Endothelial cell of umbilical vein (primary cell): Measurements from ENCODE around the gene UBXN11. TPM values are rescaled to one million over a fixed set of nuclear protein-coding genes. Genes with fewer than 3 reads are reported as not detected.
A peak's percentile ranks its signal among the peaks of the same experiment; 100 is the strongest.

Source experiments
- BruUV-seq: library from RNA; stranded (reverse); fragments of 400-500 nt; replicated peaks from 2 replicates; lab custom pipeline; 2021; lab: Mats Ljungman, UMichigan
- CTCF ChIA-PET: fragments of 300-600, 350-600 bp; sonication (Branson Sonifier 250); formaldehyde crosslinking; loops from one replicate; lab custom pipeline; 2021; ENCODE audit warnings: antibody characterized with exemption, inconsistent platforms; lab: Charles Lee
- POLR2A ChIA-PET: fragments of 300-600, 350-600 bp; sonication (Branson Sonifier 250); formaldehyde crosslinking; loops from one replicate; lab custom pipeline; 2021; ENCODE audit warnings: antibody characterized with exemption, inconsistent platforms; lab: Charles Lee
- DNase-seq: peaks from one replicate; pipeline ENCODE4 v3.0.0-alpha.2; 2011; ENCODE audit warnings: low read depth, low spot score
- FAIRE-seq: peaks from 2 replicates; lab custom pipeline; 2011; peaks lifted over from hg19 to GRCh38; lab: Jason Lieb, UNC
- H2AFZ ChIP-seq: 2 replicates; pipeline ENCODE4 v1.6.0; 2012; ENCODE audit warnings: low read depth, low read length, control low read depth, inconsistent platforms
- H3K27ac ChIP-seq: 2 replicates; pipeline ENCODE4 v1.5.1; 2011; ENCODE audit warnings: low read depth, mild to moderate bottlenecking, control low read depth, low read length, moderate library complexity; ENCODE audit not compliant: insufficient read depth
- H3K27me3 ChIP-seq, 2 experiments: 2 replicates each; pipeline versions ENCODE4 v1.6.0 to v1.6.1; 2011; ENCODE audit warnings: low read length in 2 of 2, mixed read lengths in 1 of 2; ENCODE audit not compliant: control insufficient read depth in 2 of 2, insufficient read depth in 2 of 2
- H3K36me3 ChIP-seq, 2 experiments: 2 replicates in 1 of 2; 3 replicates in 1 of 2; pipeline ENCODE4 v1.5.1; 2011; ENCODE audit warnings: low read length in 2 of 2, mild to moderate bottlenecking in 1 of 2, moderate library complexity in 1 of 2; ENCODE audit not compliant: control insufficient read depth in 2 of 2, insufficient read depth in 2 of 2; ENCODE audit errors: extremely low read depth in 1 of 2
- H3K4me1 ChIP-seq: 3 replicates; pipeline ENCODE4 v1.5.1; 2011; ENCODE audit warnings: mild to moderate bottlenecking, low read length; ENCODE audit not compliant: control insufficient read depth, insufficient read depth; ENCODE audit errors: extremely low read depth
- H3K4me2 ChIP-seq: 2 replicates; pipeline ENCODE4 v1.6.1; 2011; ENCODE audit warnings: low read length, control low read depth, mixed read lengths; ENCODE audit not compliant: insufficient read depth
- H3K4me3 ChIP-seq, 3 experiments: fragments of 200-600 bp in 1 of 3; sonication (generic), shearing (Covaris generic) in 1 of 3; replicated peaks in 1 of 3; 2 replicates each; pipeline ENCODE4 v1.5.1; 2011 to 2016; ENCODE audit warnings: control low read depth in 3 of 3, low read length in 3 of 3, mild to moderate bottlenecking in 2 of 3, inconsistent platforms in 1 of 3, low read depth in 1 of 3, moderate library complexity in 1 of 3; ENCODE audit not compliant: insufficient read depth in 1 of 3
- H3K79me2 ChIP-seq: 2 replicates; pipeline ENCODE4 v1.6.0; 2012; ENCODE audit warnings: low read length, inconsistent platforms; ENCODE audit not compliant: control insufficient read depth, insufficient read depth
- H3K9ac ChIP-seq: replicated peaks from 2 replicates; pipeline ENCODE3; 2011; ENCODE audit warnings: low read length, control low read depth; ENCODE audit not compliant: insufficient read depth; ENCODE audit errors: extremely low read depth
- H3K9me1 ChIP-seq: replicated peaks from 3 replicates; pipeline ENCODE4 v1.6.0; 2011; ENCODE audit warnings: mild to moderate bottlenecking, low read length; ENCODE audit not compliant: control insufficient read depth, insufficient read depth; ENCODE audit errors: extremely low read depth
- H3K9me3 ChIP-seq: replicated peaks from 2 replicates; pipeline ENCODE4 v1.5.1; 2012; ENCODE audit warnings: low read length, inconsistent platforms; ENCODE audit not compliant: control insufficient read depth, insufficient read depth
- H4K20me1 ChIP-seq: replicated peaks from 2 replicates; pipeline ENCODE3; 2011; ENCODE audit warnings: mild to moderate bottlenecking, low read length; ENCODE audit not compliant: control insufficient read depth, insufficient read depth; ENCODE audit errors: extremely low read depth
- CTCF ChIP-seq, 2 donors: IDR thresholded peaks; 1 replicate in 1 of 2; 2 replicates in 1 of 2; pipeline ENCODE4 v1.5.1; 2011; ENCODE audit warnings: low read length in 2 of 2, mild to moderate bottlenecking in 2 of 2, moderate library complexity in 2 of 2, control low read depth in 1 of 2, inconsistent platforms in 1 of 2, low read depth in 1 of 2; ENCODE audit not compliant: insufficient read depth in 1 of 2; ENCODE audit errors: extremely low read depth in 1 of 2
- EZH2 ChIP-seq: IDR thresholded peaks from 2 replicates; pipeline ENCODE4 v1.6.1; 2012; ENCODE audit warnings: borderline replicate concordance, low read depth, mild to moderate bottlenecking, moderate library complexity, low read length, inconsistent platforms; ENCODE audit not compliant: severe bottlenecking
- FOS ChIP-seq: IDR thresholded peaks from 2 replicates; pipeline ENCODE4 v1.6.1; 2011; ENCODE audit warnings: mild to moderate bottlenecking, low read length, moderate library complexity, borderline replicate concordance; ENCODE audit not compliant: insufficient read depth
- GATA2 ChIP-seq: IDR thresholded peaks from 2 replicates; pipeline ENCODE4 v1.7.0; 2011; ENCODE audit warnings: low read depth, mild to moderate bottlenecking, moderate library complexity, mixed read lengths, low read length; ENCODE audit not compliant: insufficient read length, insufficient read depth
- JUN ChIP-seq: IDR thresholded peaks from 2 replicates; pipeline ENCODE4 v1.6.1; 2011; ENCODE audit warnings: borderline replicate concordance, low read depth; ENCODE audit not compliant: insufficient read length, insufficient read depth
- MAX ChIP-seq: IDR thresholded peaks from 2 replicates; pipeline ENCODE4 v1.6.1; 2011; ENCODE audit not compliant: insufficient read depth, insufficient read length
- MYC ChIP-seq: IDR thresholded peaks from one replicate; pipeline ENCODE4 v1.6.1; 2011; ENCODE audit warnings: mild to moderate bottlenecking, low read depth, low read length
- POLR2A ChIP-seq: IDR thresholded peaks from 2 replicates; pipeline ENCODE4 v1.6.1; 2012; ENCODE audit warnings: low read depth, mild to moderate bottlenecking, control low read depth, low read length
- POLR2AphosphoS5 ChIP-seq: IDR thresholded peaks from 2 replicates; pipeline ENCODE4 v1.6.1; 2012; ENCODE audit warnings: low read depth, mild to moderate bottlenecking, control low read depth, low read length, moderate library complexity; ENCODE audit not compliant: insufficient read depth
- dilution Hi-C: fragments of 300-500 bp; cut with MboI; formaldehyde crosslinking; loops from one replicate; pipeline ENCODE4 v1.15.0; 2019; ENCODE audit warnings: low sequenced_read_pairs; ENCODE audit not compliant: extremely low pct_ligation_motif_present
- intact Hi-C: fragments of 100-400 bp; cut with micrococcal nuclease; formaldehyde crosslinking; loops from one replicate; pipeline ENCODE4 v1.10.0; 2022
- polyA plus RNA-seq, 4 experiments: library from polyadenylated mRNA; depleted of rRNA in 3 of 4; stranded (reverse) in 3 of 4; unstranded in 1 of 4; fragments of >200 nt; gene quantifications; 2 replicates each; pipeline versions ENCODE4 v1.2.1 to v1.2.3, GENCODE V29; 2011 to 2012; ENCODE audit warnings: missing spikeins in 1 of 4
- total RNA-seq: library from RNA; stranded (reverse); gene quantifications from 2 replicates; pipeline ENCODE4 v1.2.3, GENCODE V29; 2021

UBXN11 gene
- total and polyA plus RNA-seq, 2 donors (not counting 3 experiments of a cell fraction or from before 2014, with no cell fraction given): 14.8 to 15.6 TPM

GRCh38 chr1:26237230-26237966, 69.0 kb downstream of the UBXN11 start:
- peaks cover 52% of the 10 kb centered on the region for H3K79me2 ChIP-seq
- TF ChIP-seq JUN (no peak), FOS (no peak), CTCF (IDR thresholded peaks at IDR 0.05; ENCODE audit: extremely low read depth in 1 of 2, insufficient read depth in 1 of 2, low read depth in 1 of 2, low read length in 2 of 2) (no peak), EZH2 (no peak), MAX (no peak), GATA2 (no peak), POLR2A (no peak), MYC (no peak), POLR2AphosphoS5 (no peak)
- no peaks in the 10 kb centered on the region for H3K27me3 ChIP-seq
- H3K4me3 ChIP-seq: no peak overlapping the region
- peaks cover 12% of the 10 kb centered on the region for H3K4me1 ChIP-seq
- no peak overlapping the region for H3K4me2 ChIP-seq
- H3K9me1 ChIP-seq: no peaks in the 10 kb centered on the region
- H3K36me3 ChIP-seq: no peaks in the 10 kb centered on the region
- BruUV-seq: no TSS peak
- H3K27ac ChIP-seq: no peak overlapping the region
- peak overlapping the region; percentile 6 for H2AFZ ChIP-seq
- dilution Hi-C loops: no loop called here
- CTCF ChIA-PET: interaction anchor here (1.1 to 1.4 kb wide), 2 partner anchors 10 to 68 kb away, joined by 5 read pairs; partner anchors contain the start of gene ZNF593
- POLR2A ChIA-PET: no interaction called here
- H3K9ac ChIP-seq: no peak overlapping the region
- FAIRE-seq: no peak
- H4K20me1 ChIP-seq: no peaks in the 10 kb centered on the region
- no peaks in the 10 kb centered on the region for H3K9me3 ChIP-seq
- DNase-seq: peak; percentile 45
- intact Hi-C loops: no loop called here
